GM23338 (cell line): ENCODE measurements around the gene CCDC54. TPM values are rescaled to one million over a fixed set of nuclear protein-coding genes. Genes with fewer than 3 reads are reported as not detected.

ENCODE experiments used
- ATAC-seq: fragments of 200-7000 bp; cut with Tn5 transposase; 3 replicates; pipeline ENCODE4 v1.9.1; 2020
- DNase-seq: peaks from one replicate; pipeline ENCODE4 v3.0.0-alpha.2; 2015; ENCODE audit warnings: low spot score
- H2AFZ ChIP-seq: fragments of 200-600 bp; sonication (generic); 2 replicates; pipeline ENCODE4 v1.8.0; 2016; ENCODE audit warnings: antibody characterized with exemption, mild to moderate bottlenecking, moderate library complexity
- H3F3A ChIP-seq: fragments of 200-600 bp; sonication (generic); replicated peaks from 2 replicates; pipeline ENCODE4 v1.8.0; 2017; ENCODE audit warnings: antibody characterized with exemption, mixed run types, low read depth
- H3K27ac ChIP-seq: fragments of 200-600 bp; sonication (generic); 2 replicates; pipeline ENCODE4 v1.6.1; 2016; ENCODE audit warnings: low read depth
- H3K27me3 ChIP-seq: fragments of 200-600 bp; sonication (generic); 2 replicates; pipeline ENCODE4 v1.8.0; 2016; ENCODE audit warnings: mild to moderate bottlenecking, mixed run types, moderate library complexity; ENCODE audit not compliant: insufficient read depth
- H3K36me3 ChIP-seq: fragments of 200-600 bp; sonication (generic); 2 replicates; pipeline ENCODE4 v1.8.0; 2016; ENCODE audit warnings: mild to moderate bottlenecking; ENCODE audit not compliant: insufficient read depth
- H3K4me1 ChIP-seq: fragments of 200-600 bp; sonication (generic); 2 replicates; pipeline ENCODE4 v1.8.0; 2016; ENCODE audit warnings: mild to moderate bottlenecking, moderate library complexity; ENCODE audit not compliant: insufficient read depth
- H3K4me2 ChIP-seq: fragments of 200-600 bp; sonication (generic); 2 replicates; pipeline ENCODE4 v1.7.1; 2017; ENCODE audit warnings: mixed run types
- H3K4me3 ChIP-seq: fragments of 200-600 bp; sonication (generic); 2 replicates; pipeline ENCODE4 v1.6.1; 2016; ENCODE audit warnings: mixed run types
- H3K79me2 ChIP-seq: fragments of 200-600 bp; sonication (generic); replicated peaks from 2 replicates; pipeline ENCODE4 v1.8.0; 2017; ENCODE audit warnings: mild to moderate bottlenecking; ENCODE audit not compliant: insufficient read depth
- H3K9me2 ChIP-seq: fragments of 200-600 bp; sonication (generic); 2 replicates; pipeline ENCODE4 v1.8.0; 2017; ENCODE audit not compliant: insufficient read depth
- H4K20me1 ChIP-seq: fragments of 200-600 bp; sonication (generic); replicated peaks from 2 replicates; pipeline ENCODE4 v1.8.0; 2017; ENCODE audit warnings: mild to moderate bottlenecking; ENCODE audit not compliant: insufficient read depth
- H3K27ac Mint-ChIP-seq: 2 replicates; pipeline ENCODE4 v1.8.0; 2020; ENCODE audit warnings: inconsistent platforms, mild to moderate bottlenecking, moderate library complexity, mixed read lengths
- H3K27me3 Mint-ChIP-seq: 3 replicates; pipeline ENCODE4 v1.8.0; 2022; ENCODE audit warnings: low read depth, mild to moderate bottlenecking, moderate library complexity, mixed read lengths, inconsistent platforms; ENCODE audit not compliant: insufficient read depth, poor library complexity
- H3K36me3 Mint-ChIP-seq: 3 replicates; pipeline ENCODE4 v1.8.0; 2021; ENCODE audit warnings: low read depth, mild to moderate bottlenecking, inconsistent platforms, moderate library complexity, mixed read lengths
- H3K4me1 Mint-ChIP-seq: 3 replicates; pipeline ENCODE4 v1.8.0; 2020; ENCODE audit warnings: mild to moderate bottlenecking, inconsistent platforms, mixed read lengths
- H3K4me3 Mint-ChIP-seq: 3 replicates; pipeline ENCODE4 v1.8.0; 2021; ENCODE audit warnings: moderate library complexity, mild to moderate bottlenecking, inconsistent platforms, mixed read lengths
- H3K9me3 Mint-ChIP-seq: 3 replicates; pipeline ENCODE4 v1.8.0; 2020; ENCODE audit warnings: moderate library complexity, mild to moderate bottlenecking, inconsistent platforms, mixed read lengths
- CREB1 ChIP-seq: fragments of 250-450 bp; sonication (Bioruptor Pico); IDR thresholded peaks from 2 replicates; pipeline ENCODE4 v1.5.0; 2020; ENCODE audit warnings: low read depth, mild to moderate bottlenecking, moderate library complexity
- EZH2 ChIP-seq: fragments of 200-600 bp; sonication (generic); IDR thresholded peaks from one replicate; pipeline ENCODE4 v1.8.0; 2017; ENCODE audit warnings: antibody characterized with exemption, mild to moderate bottlenecking, low read depth; ENCODE audit not compliant: unreplicated experiment
- EZH2phosphoT487 ChIP-seq: fragments of 200-600 bp; sonication (generic); IDR thresholded peaks from one replicate; pipeline ENCODE4 v1.8.1; 2018; ENCODE audit warnings: antibody characterized with exemption; ENCODE audit not compliant: unreplicated experiment
- polyA plus RNA-seq: library from polyadenylated mRNA; unstranded; fragments of >200 nt; fragmentation: Nextera tagmentation; extraction: Ambion mirVana; gene quantifications from 2 replicates; pipeline ENCODE4 v1.2.1, GENCODE V29; 2016
- total RNA-seq: library from RNA; depleted of rRNA; stranded (reverse); fragments of >200 nt; shearing (Covaris generic); gene quantifications from 2 replicates; pipeline ENCODE4 v1.2.3, GENCODE V29; 2014
- TF ChIP-seq, protein P1 (sequence below): fragments of 250-450 bp; sonication (Bioruptor Pico); IDR thresholded peaks from 2 replicates; pipeline ENCODE4 v1.5.0; 2020; ENCODE audit warnings: mild to moderate bottlenecking, moderate library complexity
- TF ChIP-seq, protein P2 (sequence below): IDR thresholded peaks from 2 replicates; pipeline ENCODE4 v1.6.1; 2016; ENCODE audit warnings: antibody characterized with exemption
- TF ChIP-seq, protein P3 (sequence below), 2 experiments: fragments of 200-600 bp in 1 of 2; sonication (generic) in 1 of 2; conservative IDR thresholded peaks; 2 replicates each; pipeline versions ENCODE4 v1.5.1 to v1.6.1; 2016 to 2017; ENCODE audit warnings: antibody characterized with exemption in 2 of 2, low read depth in 2 of 2, mild to moderate bottlenecking in 2 of 2, moderate library complexity in 1 of 2

Gene CCDC54
- total and polyA plus RNA-seq, 2 experiments from 2014 or later: not detected

- Histone ChIP-seq H4K20me1 (no peaks in the 10 kb centered on the region), H3K27me3 (no peaks in the 10 kb centered on the region), H3K36me3 (no peaks in the 10 kb centered on the region), H2AFZ (no peak overlapping the region), H3K4me1 (no peaks in the 10 kb centered on the region), H3F3A (no peaks in the 10 kb centered on the region), H3K4me2 (no peak overlapping the region), H3K9me2 (peaks cover 8% of the 10 kb centered on the region), H3K27ac (no peak overlapping the region), H3K79me2 (no peaks in the 10 kb centered on the region), H3K4me3 (no peak overlapping the region)
- H3K27ac Mint-ChIP-seq: no peak overlapping the region
- H3K9me3 Mint-ChIP-seq: peaks cover 5% of the 10 kb centered on the region; the same call in 2 of the 3 replicates
- DNase-seq: no peak
- H3K27me3 Mint-ChIP-seq: no peaks in the 10 kb centered on the region
- H3K4me1 Mint-ChIP-seq: no peaks in the 10 kb centered on the region
- H3K36me3 Mint-ChIP-seq: 0 out of 3 replicates have a peak, but pooled peaks cover 3% of the 10 kb centered on the region
- H3K4me3 Mint-ChIP-seq: no peak overlapping the region
- TF ChIP-seq EZH2phosphoT487: no peak
- no peak for TF ChIP-seq CREB1
- TF ChIP-seq, protein P1, sequence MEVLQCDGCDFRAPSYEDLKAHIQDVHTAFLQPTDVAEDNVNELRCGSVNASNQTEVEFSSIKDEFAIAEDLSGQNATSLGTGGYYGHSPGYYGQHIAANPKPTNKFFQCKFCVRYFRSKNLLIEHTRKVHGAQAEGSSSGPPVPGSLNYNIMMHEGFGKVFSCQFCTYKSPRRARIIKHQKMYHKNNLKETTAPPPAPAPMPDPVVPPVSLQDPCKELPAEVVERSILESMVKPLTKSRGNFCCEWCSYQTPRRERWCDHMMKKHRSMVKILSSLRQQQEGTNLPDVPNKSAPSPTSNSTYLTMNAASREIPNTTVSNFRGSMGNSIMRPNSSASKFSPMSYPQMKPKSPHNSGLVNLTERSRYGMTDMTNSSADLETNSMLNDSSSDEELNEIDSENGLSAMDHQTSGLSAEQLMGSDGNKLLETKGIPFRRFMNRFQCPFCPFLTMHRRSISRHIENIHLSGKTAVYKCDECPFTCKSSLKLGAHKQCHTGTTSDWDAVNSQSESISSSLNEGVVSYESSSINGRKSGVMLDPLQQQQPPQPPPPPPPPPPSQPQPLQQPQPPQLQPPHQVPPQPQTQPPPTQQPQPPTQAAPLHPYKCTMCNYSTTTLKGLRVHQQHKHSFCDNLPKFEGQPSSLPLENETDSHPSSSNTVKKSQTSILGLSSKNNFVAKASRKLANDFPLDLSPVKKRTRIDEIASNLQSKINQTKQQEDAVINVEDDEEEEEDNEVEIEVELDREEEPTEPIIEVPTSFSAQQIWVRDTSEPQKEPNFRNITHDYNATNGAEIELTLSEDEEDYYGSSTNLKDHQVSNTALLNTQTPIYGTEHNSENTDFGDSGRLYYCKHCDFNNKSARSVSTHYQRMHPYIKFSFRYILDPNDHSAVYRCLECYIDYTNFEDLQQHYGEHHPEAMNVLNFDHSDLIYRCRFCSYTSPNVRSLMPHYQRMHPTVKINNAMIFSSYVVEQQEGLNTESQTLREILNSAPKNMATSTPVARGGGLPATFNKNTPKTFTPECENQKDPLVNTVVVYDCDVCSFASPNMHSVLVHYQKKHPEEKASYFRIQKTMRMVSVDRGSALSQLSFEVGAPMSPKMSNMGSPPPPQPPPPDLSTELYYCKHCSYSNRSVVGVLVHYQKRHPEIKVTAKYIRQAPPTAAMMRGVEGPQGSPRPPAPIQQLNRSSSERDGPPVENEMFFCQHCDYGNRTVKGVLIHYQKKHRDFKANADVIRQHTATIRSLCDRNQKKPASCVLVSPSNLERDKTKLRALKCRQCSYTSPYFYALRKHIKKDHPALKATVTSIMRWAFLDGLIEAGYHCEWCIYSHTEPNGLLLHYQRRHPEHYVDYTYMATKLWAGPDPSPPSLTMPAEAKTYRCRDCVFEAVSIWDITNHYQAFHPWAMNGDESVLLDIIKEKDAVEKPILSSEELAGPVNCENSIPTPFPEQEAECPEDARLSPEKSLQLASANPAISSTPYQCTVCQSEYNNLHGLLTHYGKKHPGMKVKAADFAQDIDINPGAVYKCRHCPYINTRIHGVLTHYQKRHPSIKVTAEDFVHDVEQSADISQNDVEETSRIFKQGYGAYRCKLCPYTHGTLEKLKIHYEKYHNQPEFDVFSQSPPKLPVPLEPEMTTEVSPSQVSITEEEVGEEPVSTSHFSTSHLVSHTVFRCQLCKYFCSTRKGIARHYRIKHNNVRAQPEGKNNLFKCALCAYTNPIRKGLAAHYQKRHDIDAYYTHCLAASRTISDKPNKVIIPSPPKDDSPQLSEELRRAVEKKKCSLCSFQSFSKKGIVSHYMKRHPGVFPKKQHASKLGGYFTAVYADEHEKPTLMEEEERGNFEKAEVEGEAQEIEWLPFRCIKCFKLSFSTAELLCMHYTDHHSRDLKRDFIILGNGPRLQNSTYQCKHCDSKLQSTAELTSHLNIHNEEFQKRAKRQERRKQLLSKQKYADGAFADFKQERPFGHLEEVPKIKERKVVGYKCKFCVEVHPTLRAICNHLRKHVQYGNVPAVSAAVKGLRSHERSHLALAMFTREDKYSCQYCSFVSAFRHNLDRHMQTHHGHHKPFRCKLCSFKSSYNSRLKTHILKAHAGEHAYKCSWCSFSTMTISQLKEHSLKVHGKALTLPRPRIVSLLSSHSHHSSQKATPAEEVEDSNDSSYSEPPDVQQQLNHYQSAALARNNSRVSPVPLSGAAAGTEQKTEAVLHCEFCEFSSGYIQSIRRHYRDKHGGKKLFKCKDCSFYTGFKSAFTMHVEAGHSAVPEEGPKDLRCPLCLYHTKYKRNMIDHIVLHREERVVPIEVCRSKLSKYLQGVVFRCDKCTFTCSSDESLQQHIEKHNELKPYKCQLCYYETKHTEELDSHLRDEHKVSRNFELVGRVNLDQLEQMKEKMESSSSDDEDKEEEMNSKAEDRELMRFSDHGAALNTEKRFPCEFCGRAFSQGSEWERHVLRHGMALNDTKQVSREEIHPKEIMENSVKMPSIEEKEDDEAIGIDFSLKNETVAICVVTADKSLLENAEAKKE (CRISPR knock-in tag): no peak
- ATAC-seq: no peak
These were observed 20.5 kb upstream of the CCDC54 start for GRCh38 chr3:107356706-107357105.

GRCh38 chr3:107361633-107362032 lies 15.6 kb upstream of the CCDC54 start:
- 0 out of 3 replicates have a peak, but pooled peaks cover 3% of the 10 kb centered on the region for H3K36me3 Mint-ChIP-seq
- H3K4me1 ChIP-seq: peaks cover 10% of the 10 kb centered on the region
- H3K4me3 ChIP-seq: no peak overlapping the region
- peaks cover 5% of the 10 kb centered on the region; the same call in 2 of the 3 replicates for H3K9me3 Mint-ChIP-seq
- no peak overlapping the region for H3K27ac ChIP-seq
- H3K4me3 Mint-ChIP-seq: no peak overlapping the region
- H4K20me1 ChIP-seq: no peaks in the 10 kb centered on the region
- no peaks in the 10 kb centered on the region for H3K27me3 ChIP-seq
- no peak overlapping the region for H3K4me2 ChIP-seq
- H3F3A ChIP-seq: no peaks in the 10 kb centered on the region
- no peak overlapping the region for H3K27ac Mint-ChIP-seq
- peaks cover 8% of the 10 kb centered on the region for H3K9me2 ChIP-seq
- H3K36me3 ChIP-seq: no peaks in the 10 kb centered on the region; the same call in 1 of the 2 replicates
- ATAC-seq: no peak
- H3K27me3 Mint-ChIP-seq: no peaks in the 10 kb centered on the region
- DNase-seq: no peak
- peaks cover 3% of the 10 kb centered on the region; the same call in 2 of the 3 replicates for H3K4me1 Mint-ChIP-seq
- no peaks in the 10 kb centered on the region for H3K79me2 ChIP-seq
- H2AFZ ChIP-seq: 0 out of 2 replicates have a peak overlapping the region, but pooled peaks have one; percentile 38
- TF ChIP-seq CREB1 (no peak), EZH2 (no peak)
- TF ChIP-seq, protein P2, sequence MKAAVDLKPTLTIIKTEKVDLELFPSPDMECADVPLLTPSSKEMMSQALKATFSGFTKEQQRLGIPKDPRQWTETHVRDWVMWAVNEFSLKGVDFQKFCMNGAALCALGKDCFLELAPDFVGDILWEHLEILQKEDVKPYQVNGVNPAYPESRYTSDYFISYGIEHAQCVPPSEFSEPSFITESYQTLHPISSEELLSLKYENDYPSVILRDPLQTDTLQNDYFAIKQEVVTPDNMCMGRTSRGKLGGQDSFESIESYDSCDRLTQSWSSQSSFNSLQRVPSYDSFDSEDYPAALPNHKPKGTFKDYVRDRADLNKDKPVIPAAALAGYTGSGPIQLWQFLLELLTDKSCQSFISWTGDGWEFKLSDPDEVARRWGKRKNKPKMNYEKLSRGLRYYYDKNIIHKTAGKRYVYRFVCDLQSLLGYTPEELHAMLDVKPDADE: no peak
- TF ChIP-seq, protein P3, sequence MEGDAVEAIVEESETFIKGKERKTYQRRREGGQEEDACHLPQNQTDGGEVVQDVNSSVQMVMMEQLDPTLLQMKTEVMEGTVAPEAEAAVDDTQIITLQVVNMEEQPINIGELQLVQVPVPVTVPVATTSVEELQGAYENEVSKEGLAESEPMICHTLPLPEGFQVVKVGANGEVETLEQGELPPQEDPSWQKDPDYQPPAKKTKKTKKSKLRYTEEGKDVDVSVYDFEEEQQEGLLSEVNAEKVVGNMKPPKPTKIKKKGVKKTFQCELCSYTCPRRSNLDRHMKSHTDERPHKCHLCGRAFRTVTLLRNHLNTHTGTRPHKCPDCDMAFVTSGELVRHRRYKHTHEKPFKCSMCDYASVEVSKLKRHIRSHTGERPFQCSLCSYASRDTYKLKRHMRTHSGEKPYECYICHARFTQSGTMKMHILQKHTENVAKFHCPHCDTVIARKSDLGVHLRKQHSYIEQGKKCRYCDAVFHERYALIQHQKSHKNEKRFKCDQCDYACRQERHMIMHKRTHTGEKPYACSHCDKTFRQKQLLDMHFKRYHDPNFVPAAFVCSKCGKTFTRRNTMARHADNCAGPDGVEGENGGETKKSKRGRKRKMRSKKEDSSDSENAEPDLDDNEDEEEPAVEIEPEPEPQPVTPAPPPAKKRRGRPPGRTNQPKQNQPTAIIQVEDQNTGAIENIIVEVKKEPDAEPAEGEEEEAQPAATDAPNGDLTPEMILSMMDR (conservative IDR thresholded peaks at IDR 0.05; ENCODE audit: low read depth in 2 of 2): no peak
